H1 (cell line): ENCODE measurements around the gene RFK. TPM values are rescaled to one million over a fixed set of nuclear protein-coding genes. Genes with fewer than 3 reads are reported as not detected.

Source experiments
- GABPA ChIP-seq: IDR thresholded peaks from 2 replicates; pipeline ENCODE4 v1.6.1; 2011; ENCODE audit warnings: mild to moderate bottlenecking, low read length, moderate library complexity, borderline replicate concordance; ENCODE audit not compliant: insufficient read depth
- POU5F1 ChIP-seq: IDR thresholded peaks from 2 replicates; pipeline ENCODE4 v1.6.1; 2011; ENCODE audit warnings: low read depth, mild to moderate bottlenecking, low read length, moderate library complexity
- SIN3A ChIP-seq, 2 experiments: IDR thresholded peaks in 1 of 2; conservative IDR thresholded peaks in 1 of 2; 2 replicates each; pipeline ENCODE4 v1.6.1; 2011 to 2012; ENCODE audit warnings: low read length in 2 of 2, improper control_type of control experiment in 1 of 2, low read depth in 1 of 2, mild to moderate bottlenecking in 1 of 2
- SP1 ChIP-seq: IDR thresholded peaks from 2 replicates; pipeline ENCODE4 v1.6.1; 2011; ENCODE audit warnings: low read depth, low read length
- USF2 ChIP-seq: IDR thresholded peaks from 2 replicates; pipeline ENCODE4 v1.6.1; 2011; ENCODE audit warnings: low read length, improper control_type of control experiment
- polyA plus RNA-seq, 7 experiments: library from polyadenylated mRNA; depleted of rRNA in 3 of 7; stranded (reverse) in 5 of 7; unstranded in 2 of 7; fragments of >200 nt in 5 of 7; fragments of 200-250 nt in 2 of 7; gene quantifications; 1 replicate in 5 of 7; 2 replicates in 1 of 7; 4 replicates in 1 of 7; pipeline versions ENCODE4 v1.2.1 to v1.2.3, GENCODE V29; 2011 to 2013; ENCODE audit warnings: missing spikeins in 2 of 7, mixed read lengths in 2 of 7
- total RNA-seq: library from RNA; stranded (reverse); fragmentation: NEBNext Ultra II Directional; extraction: Animal tissue kit (Norgen Biotek cat#: 25700); gene quantifications from 2 replicates; pipeline ENCODE4 v1.2.1, GENCODE V29; 2021

The RFK gene
- total and polyA plus RNA-seq, 2 of the 8 experiments (the other 6 are each of a cell fraction or from before 2014, with no cell fraction given) = 4.3 to 10.6 TPM

- no peak for TF ChIP-seq USF2
- TF ChIP-seq POU5F1 = no peak
- no peak for TF ChIP-seq SIN3A (conservative IDR thresholded peaks at IDR 0.05 in 1 of 2, IDR thresholded peaks at IDR 0.05 in 1 of 2; ENCODE audit: low read depth in 1 of 2, low read length in 2 of 2)
- TF ChIP-seq SP1 = no peak
- no peak for TF ChIP-seq GABPA
These were observed 6.4 kb upstream of the RFK start (continued) for GRCh38 chr9:76400534-76401096.
